Type B pancreatic cell (in vitro differentiated cells): ENCODE measurements around the gene NPRL2. TPM values are rescaled to one million over a fixed set of nuclear protein-coding genes. Genes with fewer than 3 reads are reported as not detected.

Source experiments
- DNase-seq: peaks from one replicate; pipeline ENCODE4 v3.0.0; 2021; ENCODE audit warnings: mixed read lengths; ENCODE audit not compliant: unreplicated experiment; ENCODE audit errors: extremely low spot score
- H3K27ac Mint-ChIP-seq: 2 replicates; pipeline ENCODE4 v1.8.0; 2021; ENCODE audit warnings: mild to moderate bottlenecking, mixed read lengths
- H3K27me3 Mint-ChIP-seq: 2 replicates; pipeline ENCODE4 v1.8.0; 2021; ENCODE audit warnings: mixed read lengths
- H3K36me3 Mint-ChIP-seq: 2 replicates; pipeline ENCODE4 v1.8.0; 2021; ENCODE audit warnings: mixed read lengths
- H3K4me1 Mint-ChIP-seq: one replicate; pipeline ENCODE4 v1.8.0; 2021; ENCODE audit warnings: mixed read lengths; ENCODE audit not compliant: unreplicated experiment
- H3K4me3 Mint-ChIP-seq: 2 replicates; pipeline ENCODE4 v1.8.0; 2021; ENCODE audit warnings: mild to moderate bottlenecking, mixed read lengths
- H3K9me3 Mint-ChIP-seq: 2 replicates; pipeline ENCODE4 v1.8.0; 2021; ENCODE audit warnings: mixed read lengths
- CTCF ChIP-seq: fragments of 200-600 bp; sonication (generic); conservative IDR thresholded peaks from 2 replicates; pipeline ENCODE4 v1.5.0; 2021; ENCODE audit warnings: antibody characterized with exemption, mild to moderate bottlenecking
- total RNA-seq: library from RNA; stranded (reverse); gene quantifications from 2 replicates; pipeline ENCODE4 v1.2.1, GENCODE V29; 2021; ENCODE audit warnings: low replicate concordance

Gene NPRL2
- total RNA-seq, 1 donor from 2014 or later = 27.9 TPM

- DNase-seq = no peak
- no peak for TF ChIP-seq CTCF
- H3K27ac Mint-ChIP-seq = no peak overlapping the region
- peaks cover 4% of the 10 kb centered on the region for H3K36me3 Mint-ChIP-seq
- peaks cover 16% of the 10 kb centered on the region for H3K4me1 Mint-ChIP-seq
- no peaks in the 10 kb centered on the region for H3K9me3 Mint-ChIP-seq
- H3K4me3 Mint-ChIP-seq = peak overlapping the region; percentile 60
- H3K27me3 Mint-ChIP-seq = no peaks in the 10 kb centered on the region
Observed at GRCh38 chr3:50326182-50326541, 24.4 kb downstream of the NPRL2 start.

GRCh38 chr3:50325497-50326181, 24.9 kb downstream of the NPRL2 start:
- H3K4me3 Mint-ChIP-seq = peak overlapping the region; percentile 75
- H3K4me1 Mint-ChIP-seq = peaks cover 16% of the 10 kb centered on the region
- no peak for DNase-seq

GRCh38 chr3:50325113-50325480, 25.5 kb downstream of the NPRL2 start:
- no peaks in the 10 kb centered on the region for H3K27me3 Mint-ChIP-seq
- peak overlapping the region; percentile 75 for H3K4me3 Mint-ChIP-seq
- H3K27ac Mint-ChIP-seq = peak overlapping the region; percentile 86
- peaks cover 19% of the 10 kb centered on the region for H3K4me1 Mint-ChIP-seq
- no peaks in the 10 kb centered on the region for H3K9me3 Mint-ChIP-seq
- TF ChIP-seq CTCF = no peak
- peaks cover 4% of the 10 kb centered on the region for H3K36me3 Mint-ChIP-seq
- no peak for DNase-seq

More at GRCh38 chr3:50325497-50326181, 24.9 kb downstream of the NPRL2 start:
- no peaks in the 10 kb centered on the region for H3K27me3 Mint-ChIP-seq
- H3K36me3 Mint-ChIP-seq = peaks cover 4% of the 10 kb centered on the region
- TF ChIP-seq CTCF = no peak
- H3K9me3 Mint-ChIP-seq = no peaks in the 10 kb centered on the region
- no peak overlapping the region for H3K27ac Mint-ChIP-seq

DNA sequence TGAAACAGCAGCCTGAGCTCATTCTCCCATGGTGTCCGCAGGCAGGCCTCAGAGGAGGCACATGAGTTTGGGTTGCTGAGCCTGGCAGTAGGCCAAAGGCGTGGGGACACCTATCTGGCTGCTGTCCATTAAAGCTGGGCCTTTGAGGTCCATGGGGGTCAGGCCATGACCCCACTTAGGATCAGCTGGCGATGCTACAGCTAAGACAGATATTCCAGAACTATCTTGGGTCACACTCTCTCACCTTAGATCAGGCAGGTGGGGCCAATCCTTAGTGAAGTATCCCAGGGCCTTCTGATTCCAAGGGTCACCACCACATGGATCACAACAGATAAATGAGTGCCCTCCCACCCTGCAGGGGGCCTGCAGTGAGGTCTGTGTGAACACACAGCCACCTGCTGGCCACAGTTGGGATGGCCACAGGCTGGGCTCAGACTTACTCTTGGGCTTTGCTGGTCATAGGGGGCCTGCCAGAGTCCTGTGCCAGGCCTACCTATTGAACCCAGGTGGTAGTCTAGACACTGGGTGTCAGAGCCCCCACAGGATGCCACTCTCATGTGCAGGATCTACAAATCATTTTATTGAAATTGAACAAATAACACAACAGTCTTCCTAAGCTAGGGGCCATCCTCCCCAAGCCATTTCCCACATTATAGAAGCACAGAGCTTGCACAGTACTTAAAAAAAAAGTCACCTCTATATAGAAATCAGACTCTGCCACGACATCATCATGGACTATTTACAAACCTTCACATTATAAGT, 26.0 kb downstream of the NPRL2 start:
- Mint-ChIP-seq H3K4me3 (peak overlapping the region; percentile 75), H3K27ac (peak overlapping the region; percentile 86), H3K27me3 (no peaks in the 10 kb centered on the region), H3K4me1 (peaks cover 22% of the 10 kb centered on the region), H3K36me3 (peaks cover 4% of the 10 kb centered on the region), H3K9me3 (no peaks in the 10 kb centered on the region)
- no peak for DNase-seq
- peak; percentile 86 for TF ChIP-seq CTCF

DNA sequence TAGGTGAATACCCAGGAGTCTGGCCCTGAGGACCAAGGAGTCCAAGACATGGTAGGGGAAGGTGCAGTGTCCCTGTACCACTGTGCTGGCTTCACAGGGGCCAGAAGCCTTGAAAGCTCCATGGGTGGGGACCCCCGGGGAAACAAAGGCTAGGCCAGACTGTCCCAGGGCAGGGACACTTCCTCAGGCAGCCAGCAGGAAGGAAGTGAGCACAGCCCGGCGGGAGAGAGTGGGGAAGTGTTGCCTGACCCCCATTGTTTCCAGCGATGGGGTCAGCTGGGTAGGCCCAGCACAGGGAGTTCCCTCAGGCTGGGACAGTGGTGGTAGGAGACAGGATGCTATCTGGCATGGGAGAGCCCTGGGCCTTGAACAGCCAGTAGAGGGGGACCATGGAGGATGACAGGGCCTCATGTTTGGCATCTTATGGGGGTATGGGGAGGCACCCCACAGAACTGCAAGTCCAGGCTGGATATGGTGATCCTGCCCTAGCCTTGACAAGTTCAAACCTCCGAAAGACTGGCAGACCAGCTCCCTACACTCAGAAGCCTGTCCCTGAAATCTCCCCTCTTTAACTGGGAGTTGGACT, 26.9 kb downstream of the NPRL2 start:
- H3K4me1 Mint-ChIP-seq = peaks cover 25% of the 10 kb centered on the region
- no peaks in the 10 kb centered on the region for H3K27me3 Mint-ChIP-seq
- H3K27ac Mint-ChIP-seq = peak overlapping the region; percentile 67
- H3K4me3 Mint-ChIP-seq = no peak overlapping the region
- DNase-seq = no peak
- peak; percentile 29 for TF ChIP-seq CTCF
- no peaks in the 10 kb centered on the region for H3K9me3 Mint-ChIP-seq
- peaks cover 4% of the 10 kb centered on the region for H3K36me3 Mint-ChIP-seq
